Cardiac septum (tissue), 1 donor: ENCODE measurements around the gene SPTSSA. TPM values are rescaled to one million over a fixed set of nuclear protein-coding genes. Genes with fewer than 3 reads are reported as not detected.
"Not testable (repeated sequence)": the region's sequence is repeated elsewhere in the genome, so short reads cannot be mapped to it uniquely, and the experiment has no call there.

Experiments used
- DNase-seq: peaks from one replicate; pipeline ENCODE4 v3.0.0-alpha.2; 2020; ENCODE audit warnings: low spot score
- intact Hi-C: fragments of 100-400 bp; cut with DNase I; formaldehyde crosslinking; loops from one replicate; pipeline ENCODE4 v1.14.0; 2022
- long read RNA-seq: library from polyadenylated mRNA; unstranded; transcript quantifications from one replicate; pipeline ENCODE4 v2.0.0, GENCODE V29; 2021
- total RNA-seq: library from RNA; stranded (reverse); fragmentation: NEBNext Ultra II Directional; extraction: Animal tissue kit (Norgen Biotek cat#: 25700); gene quantifications from one replicate; pipeline ENCODE4 v1.2.1, GENCODE V29; 2021
- donor health status: DM: no; HTN: no; CAD: no.

Gene SPTSSA, protein sequence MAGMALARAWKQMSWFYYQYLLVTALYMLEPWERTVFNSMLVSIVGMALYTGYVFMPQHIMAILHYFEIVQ
- total RNA-seq: 11.5 TPM
- long read RNA-seq, partial matches to known transcripts: 0 of 3 reads
- long read RNA-seq, other reads (novel, unspliced or antisense): 1 of 3 reads

- intact Hi-C loops: loop anchor here (5.0 kb wide), 1 partner anchor 75 kb away; the partner anchor contains the start of gene EAPP
- DNase-seq: peak; percentile 97
Measured at GRCh38 chr14:34462132-34462893, at the start of gene SPTSSA. TSS of gene SPTSSA (minus strand) at chr14:34462240. CDS start at chr14:34462207, 33 bp downstream.

DNA sequence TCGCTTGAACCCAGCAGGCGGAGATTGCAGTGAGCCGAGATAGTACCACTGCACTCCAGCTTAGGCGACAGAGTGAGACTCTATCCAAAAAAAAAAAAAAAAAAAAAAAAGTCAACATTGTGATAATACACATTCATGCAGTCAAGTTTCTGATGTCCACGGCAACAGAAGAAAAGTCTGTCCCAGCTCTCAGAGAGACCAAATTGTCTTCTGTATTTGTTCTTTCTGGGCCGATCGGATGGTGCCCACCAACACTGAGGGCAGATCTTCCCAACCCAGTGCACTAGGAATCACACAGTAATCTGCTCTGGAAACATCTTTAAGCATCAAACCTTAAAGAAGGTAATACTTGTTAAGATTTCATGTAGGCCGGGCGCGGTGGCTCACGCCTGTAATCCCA lies 45.8 kb upstream of the SPTSSA start:
- DNase-seq: no peak
- intact Hi-C loops: no loop called here

- intact Hi-C loops: no loop called here
- DNase-seq: no peak
Measured at GRCh38 chr14:34507459-34507858, 45.4 kb upstream of the SPTSSA start.

GRCh38 chr14:34505124-34505491 lies 43.1 kb upstream of the SPTSSA start:
- intact Hi-C loops: not testable (repeated sequence)

GRCh38 chr14:34504027-34504426 lies 42.0 kb upstream of the SPTSSA start:
- DNase-seq, intact Hi-C loops: not testable (repeated sequence)

More at GRCh38 chr14:34505124-34505491, 43.1 kb upstream of the SPTSSA start:
- DNase-seq: not testable (repeated sequence)

DNA sequence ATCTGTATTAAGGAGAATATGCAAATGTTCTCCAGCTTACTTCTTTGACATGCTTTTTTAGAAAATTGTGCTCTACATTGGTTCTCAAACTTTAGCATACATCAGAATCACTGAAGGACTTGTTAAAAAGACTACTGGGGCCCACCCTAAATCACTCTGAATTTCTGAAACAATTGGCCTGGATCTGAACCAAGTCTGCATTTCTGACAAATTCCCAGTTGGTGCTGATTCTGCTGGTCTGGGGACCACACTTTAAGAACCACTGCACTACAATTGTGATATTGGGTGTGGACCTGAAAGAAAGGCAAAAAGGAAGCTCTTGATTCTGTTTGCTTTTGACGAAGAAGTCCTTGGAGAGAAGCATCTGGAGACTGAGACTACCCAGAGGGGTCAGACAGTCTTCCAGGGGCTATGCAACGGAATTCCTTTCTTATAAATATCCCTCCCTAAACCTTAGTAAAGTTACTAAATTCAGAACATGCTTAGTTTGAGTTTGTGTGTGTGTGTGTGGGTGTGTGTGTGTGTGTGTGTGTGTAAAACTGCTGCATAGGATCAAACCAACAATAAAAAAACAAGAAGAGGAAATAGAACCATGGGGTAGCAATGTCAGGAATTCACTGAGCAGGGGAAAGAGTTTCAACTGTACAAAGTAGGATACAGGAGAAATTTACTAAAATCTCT lies 40.6 kb upstream of the SPTSSA start:
- intact Hi-C loops: no loop called here
- no peak for DNase-seq

DNA sequence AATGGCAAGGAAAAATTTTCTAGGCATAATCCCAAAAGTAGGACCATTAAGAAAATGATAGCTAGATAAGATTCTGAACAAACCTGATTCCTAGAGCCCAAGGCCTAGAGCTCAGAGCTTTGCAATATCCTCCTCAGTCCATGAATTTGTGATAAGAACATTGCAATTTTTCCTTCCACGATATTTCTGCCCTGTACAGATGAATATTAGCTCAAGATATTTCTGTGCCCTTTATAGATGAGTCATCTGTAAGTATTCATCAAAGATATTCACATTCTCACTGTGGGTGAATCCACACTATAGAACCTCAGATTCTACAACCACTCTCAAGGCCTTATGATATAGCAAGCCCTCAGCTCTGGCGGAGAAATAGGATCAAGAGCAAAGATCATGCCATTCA lies 40.0 kb upstream of the SPTSSA start:
- no peak for DNase-seq
- intact Hi-C loops: no loop called here

DNA sequence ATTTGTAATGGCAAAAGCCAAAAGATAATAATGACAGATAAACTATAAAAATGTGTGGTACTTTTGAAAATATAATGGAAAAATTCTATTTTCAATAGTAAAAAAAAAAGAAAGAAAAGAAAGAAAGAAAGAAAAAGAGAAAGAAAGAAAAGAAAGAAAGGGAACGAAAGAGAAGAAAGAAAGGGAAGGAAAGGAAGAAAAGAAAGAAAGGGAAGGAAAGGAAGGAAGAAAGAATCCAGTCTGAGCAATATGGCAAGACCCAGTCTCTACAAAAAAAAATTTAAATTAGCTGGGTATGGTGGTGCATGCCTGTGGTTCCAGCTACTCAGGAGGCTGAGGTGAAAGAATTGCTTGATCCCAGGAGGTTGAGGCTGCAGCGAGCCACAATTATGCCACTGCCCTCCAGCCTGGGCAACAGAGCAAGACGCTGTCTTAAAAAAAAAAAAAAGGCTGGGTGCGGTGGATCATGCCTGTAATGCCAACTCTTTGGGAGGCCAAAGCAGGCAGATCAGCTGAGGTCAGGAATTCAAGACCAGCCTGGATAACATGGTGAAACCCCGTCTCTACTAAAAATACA lies 39.1 kb upstream of the SPTSSA start:
- no peak for DNase-seq
- intact Hi-C loops: no loop called here

- DNase-seq: no peak
- intact Hi-C loops: loop anchor here (2.0 kb wide), 1 partner anchor 168 kb away; no protein-coding TSS in a partner anchor
Measured at GRCh38 chr14:34498684-34499412, 36.8 kb upstream of the SPTSSA start.

GRCh38 chr14:34496679-34497513 lies 34.9 kb upstream of the SPTSSA start:
- intact Hi-C loops: no loop called here
- peak; percentile 77 for DNase-seq

DNA sequence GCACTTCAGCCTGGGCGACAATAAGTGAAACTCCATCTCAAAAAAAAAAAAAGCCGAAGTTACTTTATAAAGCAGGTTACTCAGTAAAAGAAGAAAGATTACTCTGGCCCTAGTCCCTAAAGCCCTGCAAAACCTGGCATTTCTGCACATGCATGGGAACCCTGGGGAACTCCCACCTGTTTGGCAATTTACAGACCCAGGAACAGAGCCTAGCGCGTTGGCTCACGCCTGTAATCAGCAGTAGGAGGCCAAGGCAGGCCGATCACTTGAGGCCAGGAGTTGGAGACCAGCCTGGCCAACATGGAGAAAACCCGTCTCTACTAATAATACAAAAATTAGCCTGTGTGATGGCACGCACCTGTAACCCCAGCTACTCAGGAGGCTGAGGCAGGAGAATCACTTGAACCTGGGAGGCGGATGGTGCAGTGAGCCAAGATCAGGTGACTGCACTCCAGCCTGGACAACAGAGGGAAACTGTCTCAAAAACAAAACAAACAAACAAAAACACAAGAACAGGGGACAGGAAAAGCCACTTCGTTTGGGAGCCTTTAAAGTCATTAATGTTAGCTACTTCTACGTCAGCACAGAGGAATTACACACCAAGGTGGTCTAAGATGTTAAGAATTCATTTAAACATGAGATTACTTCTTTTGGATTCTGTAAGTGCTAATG lies 34.1 kb upstream of the SPTSSA start:
- intact Hi-C loops: no loop called here
- no peak for DNase-seq

DNA sequence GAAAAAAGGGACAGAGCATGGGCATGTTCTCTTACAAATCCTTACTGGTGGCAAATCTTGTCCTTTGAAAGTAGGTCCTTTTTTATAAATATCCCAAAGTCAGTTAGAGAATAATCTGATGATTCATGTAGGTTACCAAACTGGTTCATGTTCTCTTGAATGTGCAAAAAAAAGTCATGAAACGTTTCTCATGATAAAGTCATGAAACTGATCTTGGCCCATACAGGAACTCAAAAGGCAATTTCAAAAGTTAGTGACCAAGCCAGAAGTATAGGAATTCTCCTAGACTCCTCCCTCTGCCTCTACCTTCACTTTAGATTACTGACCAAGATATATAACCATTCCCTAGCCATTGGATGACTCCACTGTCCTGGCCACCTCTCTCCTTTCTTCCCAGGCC lies 27.3 kb upstream of the SPTSSA start:
- intact Hi-C loops: no loop called here

GRCh38 chr14:34488528-34488927 lies 26.5 kb upstream of the SPTSSA start:
- intact Hi-C loops: no loop called here
- DNase-seq: no peak

More for the DNA sequence above, 27.3 kb upstream of the SPTSSA start:
- no peak for DNase-seq

DNA sequence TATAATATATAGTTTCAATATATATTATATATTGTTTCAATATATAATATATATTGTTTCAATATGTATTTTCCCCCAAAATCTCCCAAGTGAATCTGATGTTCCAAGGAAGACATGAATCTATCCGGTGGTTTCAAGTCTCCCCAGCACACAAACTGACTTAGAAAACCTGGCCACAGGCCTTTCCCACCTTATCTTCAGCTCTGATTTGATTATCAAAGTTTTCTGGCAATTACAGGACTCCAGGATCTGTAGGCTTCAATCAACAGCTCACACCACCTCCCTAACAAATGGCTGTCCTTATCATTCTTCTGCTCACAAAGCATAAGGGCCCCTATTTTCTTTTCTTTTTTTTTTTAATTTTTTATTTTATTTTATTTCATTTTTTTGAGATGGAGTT lies 22.7 kb upstream of the SPTSSA start:
- intact Hi-C loops: no loop called here
- no peak for DNase-seq

DNA sequence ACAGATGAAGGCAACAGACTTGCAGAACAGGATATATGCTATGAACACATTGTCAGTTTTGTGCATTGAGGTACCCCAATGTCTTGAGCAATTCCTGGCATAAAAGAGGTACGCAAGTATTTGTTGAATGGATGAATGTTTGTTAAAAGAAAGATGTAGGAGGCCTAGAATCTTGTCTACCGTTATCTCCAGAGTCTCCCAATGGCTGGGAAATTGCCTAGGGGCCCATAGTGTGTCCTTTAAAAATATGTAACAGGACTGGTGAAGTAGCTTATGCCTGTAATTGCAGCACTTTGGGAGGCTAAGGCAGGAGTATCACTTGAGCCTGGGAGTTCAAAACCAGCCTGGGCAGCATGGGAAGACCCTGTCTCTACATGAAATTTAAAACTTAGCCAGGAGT lies 20.4 kb upstream of the SPTSSA start:
- DNase-seq: no peak
- intact Hi-C loops: no loop called here

DNA sequence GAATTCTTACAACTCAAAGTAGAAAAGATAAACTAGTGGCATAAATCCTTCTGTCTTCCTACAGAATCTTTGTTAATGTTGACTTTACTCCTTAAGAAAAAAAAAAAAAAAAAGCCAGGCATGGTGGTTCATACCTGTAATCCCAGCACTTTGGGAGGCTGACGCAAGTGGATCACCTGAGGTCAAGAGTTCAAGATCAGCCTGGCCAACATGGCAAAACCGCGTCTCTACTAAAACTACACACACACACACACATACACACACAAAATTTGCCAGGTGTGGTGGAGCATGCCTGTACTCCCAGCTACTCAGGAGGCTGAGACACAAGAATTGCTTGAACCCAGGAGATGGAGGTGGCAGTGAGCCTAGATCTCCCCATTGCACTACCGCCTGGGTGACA lies 17.7 kb upstream of the SPTSSA start:
- intact Hi-C loops: no loop called here
- no peak for DNase-seq

GRCh38 chr14:34478261-34478660 lies 16.2 kb upstream of the SPTSSA start:
- no peak for DNase-seq
- intact Hi-C loops: no loop called here

DNA sequence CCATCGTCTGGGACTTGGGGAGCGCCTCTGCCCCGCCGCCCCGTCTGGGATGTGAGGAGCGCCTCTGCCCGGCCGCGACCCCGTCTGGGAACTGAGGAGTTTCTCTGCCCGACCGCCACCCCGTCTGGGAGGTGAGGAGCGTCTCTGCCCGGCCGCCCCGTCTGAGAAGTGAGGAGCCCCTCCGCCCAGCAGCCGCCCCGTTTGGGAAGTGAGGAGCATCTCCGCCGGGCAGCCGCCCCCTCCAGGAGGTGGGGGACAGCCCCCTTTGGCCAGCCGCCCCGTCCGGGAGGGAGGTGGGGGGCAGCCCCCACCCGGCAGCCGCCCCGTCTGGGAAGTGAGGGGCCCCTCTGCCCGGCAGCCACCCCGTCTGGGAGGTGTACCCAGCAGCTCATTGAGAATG lies 14.0 kb upstream of the SPTSSA start:
- intact Hi-C loops, DNase-seq: not testable (repeated sequence)
